ENCODE data around the gene ARMCX1.

- TF ChIP-seq CTCF (IDR thresholded peaks at IDR 0.05) (no peak), EP300 (IDR thresholded peaks at IDR 0.05) (no peak)
These were observed 42.4 kb upstream of the ARMCX1 start for GRCh38 chrX:101507986-101508385.

All from tibial nerve (tissue), 4 donors.